NCI-H1694 (cell line): Measurements from ENCODE around the gene EHMT1.

Experiments
- DNase-seq: peaks from one replicate; lab custom pipeline; 2025; lab: John Stamatoyannopoulos, UW

EHMT1 gene

DNA sequence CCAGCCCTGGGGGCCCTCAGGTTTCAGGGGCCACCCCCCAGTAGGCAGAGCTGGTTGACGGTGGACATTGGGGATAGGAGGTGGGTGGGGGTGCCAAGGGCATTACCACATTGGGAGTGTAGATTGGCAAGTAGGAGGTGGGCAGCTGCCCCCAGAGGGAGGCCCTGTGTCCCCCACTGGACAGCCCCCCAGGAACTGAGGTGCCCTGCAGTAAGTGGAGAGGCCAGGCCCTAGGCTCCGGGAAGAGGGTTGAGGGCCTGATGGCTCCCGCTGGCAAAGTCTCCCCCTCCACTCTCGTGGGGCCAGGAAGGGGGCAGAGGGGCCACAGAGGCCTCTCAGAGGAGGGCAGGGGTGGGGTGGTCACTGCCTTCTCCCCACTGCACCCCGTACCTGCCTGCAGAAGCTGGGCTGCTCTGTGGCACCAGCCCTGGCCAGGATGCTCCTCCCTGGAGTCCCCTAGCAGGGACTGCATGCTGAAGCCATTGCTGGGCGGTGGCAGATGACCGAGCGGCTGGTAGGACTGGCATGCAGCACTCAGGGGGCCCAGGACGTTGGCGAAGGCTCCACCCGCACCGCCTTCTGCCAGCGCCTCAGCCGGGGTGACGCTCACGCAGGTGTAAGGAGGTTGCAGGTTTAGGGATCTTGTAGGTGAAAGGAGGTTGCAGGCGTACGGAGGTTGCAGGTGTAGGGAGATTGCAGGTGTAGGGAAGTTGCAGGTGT lies 169.1 kb downstream of the EHMT1 start:
- DNase-seq, result no peak

GRCh38 chr9:137788561-137789294 lies 169.9 kb downstream of the EHMT1 start:
- no peak for DNase-seq

GRCh38 chr9:137789295-137789895 lies 170.6 kb downstream of the EHMT1 start:
- no peak for DNase-seq

GRCh38 chr9:137791947-137792346 lies 173.1 kb downstream of the EHMT1 start:
- DNase-seq, result no peak

- DNase-seq, result no peak
Observed at GRCh38 chr9:137793196-137793841, 174.5 kb downstream of the EHMT1 start.

DNA sequence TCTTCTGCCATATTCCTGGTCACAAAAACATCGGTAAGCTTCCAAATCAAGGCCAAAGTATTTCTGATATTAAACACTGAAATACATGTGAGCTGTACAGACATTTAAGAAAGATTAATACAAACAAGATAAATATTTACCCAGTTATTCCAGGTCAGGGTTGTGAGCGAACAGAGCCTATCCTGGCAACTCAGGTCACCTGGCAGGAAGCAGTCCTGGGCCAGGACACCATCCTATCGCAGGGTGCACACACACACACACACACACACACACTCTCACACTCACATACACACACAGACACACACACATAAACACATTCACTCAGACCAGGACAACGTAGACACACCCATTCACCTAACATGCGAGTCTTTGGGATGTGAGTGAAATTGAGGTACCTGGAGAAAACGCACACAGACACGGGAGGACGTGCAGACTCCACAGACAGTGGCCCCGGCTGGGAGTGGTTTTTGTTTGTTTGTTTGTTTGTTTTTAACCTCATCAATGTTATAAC lies 176.4 kb downstream of the EHMT1 start:
- no peak for DNase-seq

- DNase-seq, result no peak
Observed at GRCh38 chr9:137797206-137798120, 178.7 kb downstream of the EHMT1 start.

DNA sequence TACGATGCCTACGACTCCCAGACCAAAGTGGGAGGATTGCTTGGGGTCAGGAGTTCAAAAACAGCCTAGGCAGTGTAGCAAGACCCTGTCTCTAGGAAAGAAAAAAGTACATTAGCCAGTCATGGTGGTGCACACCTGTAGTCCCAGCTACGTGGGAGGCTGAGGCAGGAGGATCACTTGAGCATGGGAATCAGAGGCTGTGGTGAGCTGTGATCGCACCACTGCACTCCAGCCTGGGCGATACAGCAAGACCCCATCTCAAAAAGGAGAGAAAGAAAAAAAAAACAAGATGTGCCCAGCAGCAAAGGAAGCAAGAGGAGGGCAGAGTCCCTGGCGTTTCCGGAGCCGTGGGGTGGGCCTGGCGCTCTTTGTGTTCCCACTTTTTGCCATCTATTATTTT lies 179.3 kb downstream of the EHMT1 start:
- DNase-seq, result no peak

- DNase-seq, result no peak
Observed at GRCh38 chr9:137798901-137799629, 180.3 kb downstream of the EHMT1 start.

DNA sequence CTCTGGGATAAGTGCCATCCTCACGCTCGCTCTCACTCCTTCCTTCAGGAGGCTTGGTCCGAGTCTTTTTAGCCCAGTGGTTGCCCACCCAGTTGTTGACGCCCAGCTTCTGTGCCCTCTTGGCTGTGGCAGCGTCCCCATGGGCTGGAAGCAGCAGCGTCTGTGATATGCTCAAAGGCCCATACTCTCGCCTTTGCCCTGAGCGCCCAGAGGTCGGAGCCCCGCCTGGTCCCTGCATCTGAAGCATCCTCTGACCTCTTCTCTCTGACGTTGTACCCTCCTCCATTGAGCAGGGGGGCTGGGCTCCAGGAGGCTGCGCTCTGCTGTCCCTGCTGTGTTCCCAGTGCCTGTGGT lies 180.8 kb downstream of the EHMT1 start:
- no peak for DNase-seq

DNA sequence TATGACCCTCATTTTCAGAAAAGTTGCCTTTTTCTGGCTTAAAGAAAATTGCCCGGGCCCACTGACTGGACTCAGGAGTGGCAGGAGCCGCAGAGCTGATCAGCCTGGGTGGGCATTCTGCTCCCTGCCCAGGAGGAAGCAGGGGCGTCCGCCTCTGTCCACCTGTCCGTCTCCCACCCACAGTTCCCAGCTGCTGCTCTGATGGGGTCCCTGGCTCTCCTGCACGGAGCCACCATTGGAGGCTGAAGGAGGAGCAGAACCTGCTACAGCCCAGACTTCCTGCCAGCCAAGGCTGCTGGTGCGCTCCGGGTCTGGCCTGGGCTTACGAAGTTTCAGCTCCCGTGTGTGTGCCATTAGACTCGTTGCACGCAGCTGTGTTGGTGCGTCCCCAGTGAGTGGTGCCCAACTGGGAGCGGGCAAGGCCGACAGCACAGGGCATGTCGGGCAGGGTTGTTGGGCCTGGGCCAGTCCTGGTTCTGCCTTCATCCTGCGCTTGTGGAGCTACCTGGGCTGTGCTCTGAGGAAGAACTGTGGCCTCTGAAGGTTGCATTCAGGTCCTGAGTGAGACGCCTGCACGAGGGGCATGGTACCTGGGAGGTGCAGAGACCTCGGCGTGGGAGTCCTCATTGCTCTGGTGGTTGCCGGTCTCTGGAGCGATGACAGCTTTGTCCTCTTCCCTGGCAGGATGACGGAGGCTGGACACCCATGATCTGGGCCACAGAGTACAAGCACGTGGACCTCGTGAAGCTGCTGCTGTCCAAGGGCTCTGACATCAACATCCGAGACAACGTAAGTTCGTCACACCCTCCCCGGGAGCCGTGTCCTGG lies 181.6 kb downstream of the EHMT1 start:
- DNase-seq, result no peak

- DNase-seq, result no peak
Observed at GRCh38 chr9:137801023-137801319, 182.2 kb downstream of the EHMT1 start.

GRCh38 chr9:137802021-137802420 lies 183.2 kb downstream of the EHMT1 start:
- DNase-seq, result no peak

DNA sequence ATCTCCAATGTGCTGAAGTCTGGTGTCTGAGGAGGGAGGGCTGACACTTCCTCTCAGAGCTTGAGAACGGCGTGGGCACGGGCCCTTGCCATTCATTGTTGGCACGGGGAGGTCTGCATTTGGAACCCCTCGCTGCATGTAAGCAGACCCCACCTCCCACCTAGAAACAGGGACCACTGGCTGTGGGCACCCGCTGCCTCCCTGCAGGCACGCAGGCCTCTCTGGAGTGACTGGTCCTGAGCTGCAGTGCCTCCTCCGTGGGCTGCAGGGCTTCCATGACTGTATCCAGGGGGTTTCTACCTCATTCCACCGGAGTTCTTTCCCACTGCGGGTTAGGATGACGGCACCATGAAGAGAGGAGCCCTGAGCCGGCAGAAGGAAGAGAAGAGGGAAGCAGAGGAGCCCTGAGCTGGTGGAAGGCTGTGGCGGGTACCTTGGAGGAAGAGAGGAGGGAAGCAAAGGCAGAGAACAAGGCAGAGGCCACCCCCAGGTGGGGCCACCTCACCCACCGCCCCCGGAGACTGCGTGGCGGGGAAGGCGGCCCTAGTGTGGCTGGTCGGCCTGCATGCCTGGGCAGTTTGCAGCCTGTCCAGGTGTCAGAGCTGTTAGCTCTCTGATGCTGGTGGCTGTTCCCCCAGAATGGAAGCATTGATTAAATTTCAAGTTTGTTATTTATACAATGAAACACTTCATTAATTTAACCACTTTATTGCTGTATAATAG lies 183.9 kb downstream of the EHMT1 start:
- DNase-seq, result no peak

DNA sequence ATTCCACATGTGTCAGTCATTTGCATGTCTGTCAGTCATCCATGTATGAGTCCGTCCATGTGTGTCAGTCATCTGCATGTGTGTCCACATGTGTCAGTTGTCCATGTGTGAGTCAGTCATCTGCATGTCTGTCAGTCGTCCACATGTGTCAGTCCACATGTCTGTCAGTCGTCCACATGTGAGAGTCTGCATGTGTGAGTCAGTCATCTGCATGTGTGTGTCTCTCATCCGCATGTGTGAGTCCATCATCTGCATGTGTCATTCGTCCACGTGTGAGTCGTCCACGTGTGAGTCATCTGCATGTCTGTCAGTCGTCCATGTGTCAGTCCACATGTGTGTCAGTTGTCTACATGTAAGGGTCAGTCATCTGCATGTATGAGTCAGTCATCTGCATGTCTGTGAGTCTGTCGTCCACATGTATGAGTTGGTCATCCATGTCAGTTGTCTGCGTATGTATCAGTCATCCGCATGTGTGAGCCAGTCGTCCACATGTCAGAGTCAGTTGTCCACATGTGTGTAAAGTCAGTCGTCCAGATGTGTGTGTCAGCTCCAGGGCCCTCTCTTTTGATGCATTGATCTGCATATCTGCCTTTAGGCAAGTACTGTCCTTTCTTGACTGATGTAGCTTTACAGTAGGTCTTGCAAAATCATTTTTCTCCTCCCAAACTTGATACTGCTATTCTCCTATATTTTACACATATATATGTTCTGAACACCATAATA lies 186.3 kb downstream of the EHMT1 start:
- no peak for DNase-seq

GRCh38 chr9:137807721-137808703 lies 189.2 kb downstream of the EHMT1 start:
- no peak for DNase-seq

DNA sequence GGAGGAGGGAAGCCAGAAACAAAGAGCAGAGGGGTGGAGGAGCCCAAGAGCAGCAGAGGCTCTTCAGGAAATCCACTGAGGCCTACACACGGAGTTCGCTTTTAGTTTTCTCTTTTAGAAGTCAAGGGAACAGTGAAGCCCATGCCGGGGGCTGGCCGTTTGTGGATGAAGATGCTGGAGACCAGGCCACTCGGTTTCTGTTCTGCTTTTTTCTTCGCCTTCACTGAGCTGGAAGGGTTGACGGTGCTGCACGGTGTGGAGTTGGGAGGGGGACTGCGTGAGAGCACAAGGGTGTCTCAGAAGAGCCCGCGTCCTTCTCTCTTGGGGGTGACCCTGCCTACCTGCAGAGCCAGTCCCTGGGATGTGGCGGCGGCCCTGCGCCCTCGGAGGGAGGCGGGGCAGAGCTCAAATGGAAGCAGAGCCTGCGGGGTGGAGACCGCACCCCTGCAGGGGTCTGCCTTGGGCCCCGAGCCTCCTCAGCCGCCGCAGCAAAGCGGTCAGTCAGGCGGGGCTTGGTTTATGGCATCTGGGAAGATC lies 190.3 kb downstream of the EHMT1 start:
- no peak for DNase-seq
